ENCODE results near the gene MYO16. TPM values are rescaled to one million over a fixed set of nuclear protein-coding genes. Genes with fewer than 3 reads are reported as not detected.

MYO16 gene
- total and polyA plus RNA-seq, 4 donors = 0.48 TPM; not detected in 3

- H3K9me3 ChIP-seq (ENCODE audit: control insufficient read depth, low read length) = no peaks in the 10 kb centered on the region
- no peaks in the 10 kb centered on the region for H3K27me3 ChIP-seq (ENCODE audit: control insufficient read depth in 1 of 2, insufficient read depth in 2 of 2, low read length in 1 of 2)
- no peak overlapping the region for H3K27ac ChIP-seq (ENCODE audit: low read depth in 1 of 2, low read length in 2 of 2)
- no peak overlapping the region for H3K4me3 ChIP-seq (ENCODE audit: low read length in 2 of 2)
- DNase-seq (no peak), ATAC-seq (ENCODE audit: low FRiP score) (no peak)
- 78 to 82% methylated on average over 3 of the region's 3 CpGs for WGBS, 2 donors
- no peaks in the 10 kb centered on the region for H3K4me1 ChIP-seq (ENCODE audit: control insufficient read depth in 1 of 2, insufficient read depth in 2 of 2, low read length in 2 of 2)
- intact Hi-C loops (cut with DNase I) = no loop called here
- no peaks in the 10 kb centered on the region for H3K36me3 ChIP-seq (ENCODE audit: control insufficient read depth in 1 of 2, insufficient read depth in 2 of 2, low read length in 1 of 2)
Observed at GRCh38 chr13:108615241-108615640, 14.2 kb upstream of the MYO16 start.

GRCh38 chr13:108618233-108618632 is 11.2 kb upstream of the MYO16 start:
- WGBS, 2 donors = 71 to 75% methylated on average over 1 of the region's 1 CpG
- Histone ChIP-seq H3K27ac (ENCODE audit: low read depth in 1 of 2, low read length in 2 of 2) (no peak overlapping the region), H3K27me3 (ENCODE audit: control insufficient read depth in 1 of 2, insufficient read depth in 2 of 2, low read length in 1 of 2) (no peaks in the 10 kb centered on the region), H3K4me3 (ENCODE audit: low read length in 2 of 2) (no peak overlapping the region), H3K36me3 (ENCODE audit: control insufficient read depth in 1 of 2, insufficient read depth in 2 of 2, low read length in 1 of 2) (no peaks in the 10 kb centered on the region), H3K4me1 (ENCODE audit: control insufficient read depth in 1 of 2, insufficient read depth in 2 of 2, low read length in 2 of 2) (no peaks in the 10 kb centered on the region), H3K9me3 (ENCODE audit: control insufficient read depth, low read length) (no peaks in the 10 kb centered on the region)
- ATAC-seq (ENCODE audit: low FRiP score) (no peak), DNase-seq (no peak)
- intact Hi-C loops (cut with DNase I) = no loop called here

GRCh38 chr13:108621462-108621861 is 7.9 kb upstream of the MYO16 start:
- 45 to 51% methylated on average over 7 of the region's 7 CpGs for WGBS, 2 donors
- no peaks in the 10 kb centered on the region for H3K4me1 ChIP-seq (ENCODE audit: control insufficient read depth in 1 of 2, insufficient read depth in 2 of 2, low read length in 2 of 2)
- ATAC-seq (ENCODE audit: low FRiP score) (no peak), DNase-seq (no peak)
- no peaks in the 10 kb centered on the region for H3K27me3 ChIP-seq (ENCODE audit: control insufficient read depth in 1 of 2, insufficient read depth in 2 of 2, low read length in 1 of 2)
- intact Hi-C loops (cut with DNase I) = no loop called here
- no peaks in the 10 kb centered on the region for H3K9me3 ChIP-seq (ENCODE audit: control insufficient read depth, low read length)
- no peaks in the 10 kb centered on the region for H3K36me3 ChIP-seq (ENCODE audit: control insufficient read depth in 1 of 2, insufficient read depth in 2 of 2, low read length in 1 of 2)
- no peak overlapping the region for H3K27ac ChIP-seq (ENCODE audit: low read depth in 1 of 2, low read length in 2 of 2)
- H3K4me3 ChIP-seq (ENCODE audit: low read length in 2 of 2) = no peak overlapping the region

- ATAC-seq (ENCODE audit: low FRiP score) (no peak), DNase-seq (no peak)
- Histone ChIP-seq H3K36me3 (ENCODE audit: control insufficient read depth in 1 of 2, insufficient read depth in 2 of 2, low read length in 1 of 2) (no peaks in the 10 kb centered on the region), H3K27me3 (ENCODE audit: control insufficient read depth in 1 of 2, insufficient read depth in 2 of 2, low read length in 1 of 2) (no peaks in the 10 kb centered on the region), H3K4me3 (ENCODE audit: low read length in 2 of 2) (no peak overlapping the region), H3K27ac (ENCODE audit: low read depth in 1 of 2, low read length in 2 of 2) (no peak overlapping the region), H3K4me1 (ENCODE audit: control insufficient read depth in 1 of 2, insufficient read depth in 2 of 2, low read length in 2 of 2) (no peaks in the 10 kb centered on the region), H3K9me3 (ENCODE audit: control insufficient read depth, low read length) (no peaks in the 10 kb centered on the region)
- intact Hi-C loops (cut with DNase I) = no loop called here
- WGBS, 2 donors = 87 to 95% methylated on average over 3 of the region's 3 CpGs
Observed at GRCh38 chr13:108624108-108624507, 5.3 kb upstream of the MYO16 start.

- H3K9me3 ChIP-seq (ENCODE audit: control insufficient read depth, low read length) = no peaks in the 10 kb centered on the region
- no peaks in the 10 kb centered on the region for H3K36me3 ChIP-seq (ENCODE audit: control insufficient read depth in 1 of 2, insufficient read depth in 2 of 2, low read length in 1 of 2)
- DNase-seq = no peak
- ATAC-seq (ENCODE audit: low FRiP score) = no peak
- no peak overlapping the region for H3K27ac ChIP-seq (ENCODE audit: low read depth in 1 of 2, low read length in 2 of 2)
- no peaks in the 10 kb centered on the region for H3K27me3 ChIP-seq (ENCODE audit: control insufficient read depth in 1 of 2, insufficient read depth in 2 of 2, low read length in 1 of 2)
- H3K4me1 ChIP-seq (ENCODE audit: control insufficient read depth in 1 of 2, insufficient read depth in 2 of 2, low read length in 2 of 2) = no peaks in the 10 kb centered on the region
- WGBS, 2 donors = 58 to 71% methylated on average over 4 of the region's 4 CpGs
- intact Hi-C loops (cut with DNase I) = no loop called here
- no peak overlapping the region for H3K4me3 ChIP-seq (ENCODE audit: low read length in 2 of 2)
Observed at GRCh38 chr13:108624979-108625378, 4.4 kb upstream of the MYO16 start.

GRCh38 chr13:108629988-108630387 is 577 bp downstream of the MYO16 start:
- Histone ChIP-seq H3K27ac (ENCODE audit: low read depth in 1 of 2, low read length in 2 of 2) (no peak overlapping the region), H3K9me3 (ENCODE audit: control insufficient read depth, low read length) (peaks cover 1% of the 10 kb centered on the region), H3K36me3 (ENCODE audit: control insufficient read depth in 1 of 2, insufficient read depth in 2 of 2, low read length in 1 of 2) (no peaks in the 10 kb centered on the region), H3K4me3 (ENCODE audit: low read length in 2 of 2) (no peak overlapping the region), H3K27me3 (ENCODE audit: control insufficient read depth in 1 of 2, insufficient read depth in 2 of 2, low read length in 1 of 2) (peaks cover 0 to 1% of the 10 kb centered on the region in 2 donors), H3K4me1 (ENCODE audit: control insufficient read depth in 1 of 2, insufficient read depth in 2 of 2, low read length in 2 of 2) (no peaks in the 10 kb centered on the region)
- no peak for ATAC-seq (ENCODE audit: low FRiP score)
- intact Hi-C loops (cut with DNase I) = no loop called here
- WGBS, 2 donors = 77 to 81% methylated on average over 1 of the region's 1 CpG
- no peak for DNase-seq

- WGBS, 2 donors = 76 to 85% methylated on average over 5 of the region's 5 CpGs
- Histone ChIP-seq H3K4me3 (ENCODE audit: low read length in 2 of 2) (no peak overlapping the region), H3K27ac (ENCODE audit: low read depth in 1 of 2, low read length in 2 of 2) (no peak overlapping the region), H3K9me3 (ENCODE audit: control insufficient read depth, low read length) (peaks cover 1% of the 10 kb centered on the region), H3K27me3 (ENCODE audit: control insufficient read depth in 1 of 2, insufficient read depth in 2 of 2, low read length in 1 of 2) (peaks cover 0 to 1% of the 10 kb centered on the region in 2 donors), H3K36me3 (ENCODE audit: control insufficient read depth in 1 of 2, insufficient read depth in 2 of 2, low read length in 1 of 2) (no peaks in the 10 kb centered on the region), H3K4me1 (ENCODE audit: control insufficient read depth in 1 of 2, insufficient read depth in 2 of 2, low read length in 2 of 2) (no peaks in the 10 kb centered on the region)
- no peak for ATAC-seq (ENCODE audit: low FRiP score)
- no peak for DNase-seq
- intact Hi-C loops (cut with DNase I) = no loop called here
Observed at GRCh38 chr13:108632649-108633167, 3.3 kb downstream of the MYO16 start.

- Histone ChIP-seq H3K27ac (ENCODE audit: low read depth in 1 of 2, low read length in 2 of 2) (no peak overlapping the region), H3K27me3 (ENCODE audit: control insufficient read depth in 1 of 2, insufficient read depth in 2 of 2, low read length in 1 of 2) (no peaks in the 10 kb centered on the region), H3K36me3 (ENCODE audit: control insufficient read depth in 1 of 2, insufficient read depth in 2 of 2, low read length in 1 of 2) (no peaks in the 10 kb centered on the region), H3K4me3 (ENCODE audit: low read length in 2 of 2) (no peak overlapping the region), H3K9me3 (ENCODE audit: control insufficient read depth, low read length) (peaks cover 3% of the 10 kb centered on the region), H3K4me1 (ENCODE audit: control insufficient read depth in 1 of 2, insufficient read depth in 2 of 2, low read length in 2 of 2) (no peaks in the 10 kb centered on the region)
- ATAC-seq (ENCODE audit: low FRiP score) (no peak), DNase-seq (no peak)
- 91 to 96% methylated on average over 4 of the region's 4 CpGs for WGBS, 2 donors
- intact Hi-C loops (cut with DNase I) = no loop called here
Observed at GRCh38 chr13:108638901-108639300, 9.5 kb downstream of the MYO16 start.

- no peak for DNase-seq
- intact Hi-C loops (cut with DNase I) = no loop called here
- no peak for ATAC-seq (ENCODE audit: low FRiP score)
- 83 to 85% methylated on average over 4 of the region's 4 CpGs for WGBS, 2 donors
- Histone ChIP-seq H3K9me3 (ENCODE audit: control insufficient read depth, low read length) (peaks cover 6% of the 10 kb centered on the region), H3K27me3 (ENCODE audit: control insufficient read depth in 1 of 2, insufficient read depth in 2 of 2, low read length in 1 of 2) (no peaks in the 10 kb centered on the region), H3K27ac (ENCODE audit: low read depth in 1 of 2, low read length in 2 of 2) (no peak overlapping the region), H3K36me3 (ENCODE audit: control insufficient read depth in 1 of 2, insufficient read depth in 2 of 2, low read length in 1 of 2) (no peaks in the 10 kb centered on the region), H3K4me3 (ENCODE audit: low read length in 2 of 2) (no peak overlapping the region), H3K4me1 (ENCODE audit: control insufficient read depth in 1 of 2, insufficient read depth in 2 of 2, low read length in 2 of 2) (no peaks in the 10 kb centered on the region)
Observed at GRCh38 chr13:108643646-108644353, 14.4 kb downstream of the MYO16 start.

Measured in aorta (tissue), 5 donors.